IMR-90 (cell line): ENCODE measurements around the gene PAX2. TPM values are rescaled to one million over a fixed set of nuclear protein-coding genes. Genes with fewer than 3 reads are reported as not detected.

ENCODE experiments used
- ATAC-seq: fragments of 200-7000 bp; cut with Tn5 transposase; 2 replicates; pipeline ENCODE4 v1.9.1; 2020; ENCODE audit warnings: low read depth, mild to moderate bottlenecking, moderate library complexity
- BruUV-seq: library from RNA; stranded (reverse); fragments of 400-500 nt; replicated peaks from 2 replicates; lab custom pipeline; 2021; lab: Mats Ljungman, UMichigan
- CTCF ChIA-PET: fragments of 300-600 bp; formaldehyde crosslinking; extraction: SDS; loops from one replicate; lab custom pipeline; 2021; ENCODE audit warnings: antibody characterized with exemption; lab: Yijun Ruan, JAX
- POLR2A ChIA-PET: fragments of 300-600 bp; sonication (Branson Sonifier 250); formaldehyde crosslinking; loops from one replicate; lab custom pipeline; 2022; ENCODE audit warnings: antibody characterized with exemption; ENCODE audit not compliant: unreplicated experiment; lab: Charles Lee
- DNase-seq: peaks from one replicate; pipeline ENCODE4 v3.0.0; 2013
- H2AFZ ChIP-seq: replicated peaks from 2 replicates; pipeline ENCODE3; 2013; ENCODE audit warnings: low read length, mild to moderate bottlenecking; ENCODE audit not compliant: poor library complexity
- H2AK5ac ChIP-seq: 2 replicates; pipeline ENCODE4 v1.6.1; 2013; ENCODE audit warnings: low read depth, low read length, inconsistent platforms
- H2AK9ac ChIP-seq: replicated peaks from 2 replicates; pipeline ENCODE3; 2013; ENCODE audit warnings: mild to moderate bottlenecking, low read depth, low read length, moderate library complexity; ENCODE audit not compliant: poor library complexity
- H2BK120ac ChIP-seq: 2 replicates; pipeline ENCODE4 v1.6.1; 2013; ENCODE audit warnings: low read depth, low read length, inconsistent platforms
- H2BK15ac ChIP-seq: 3 replicates; pipeline ENCODE4 v1.6.1; 2013; ENCODE audit warnings: low read depth, low read length, inconsistent platforms
- H2BK20ac ChIP-seq: 2 replicates; pipeline ENCODE4 v1.6.1; 2013; ENCODE audit warnings: low read depth, mild to moderate bottlenecking, inconsistent platforms, low read length, moderate library complexity
- H2BK5ac ChIP-seq: 2 replicates; pipeline ENCODE4 v1.6.1; 2013; ENCODE audit warnings: mild to moderate bottlenecking, low read depth, low read length, inconsistent platforms; ENCODE audit not compliant: poor library complexity, severe bottlenecking
- H3K14ac ChIP-seq: replicated peaks from 2 replicates; pipeline ENCODE4 v1.6.1; 2013; ENCODE audit warnings: low read depth, low read length, inconsistent platforms
- H3K18ac ChIP-seq: 2 replicates; pipeline ENCODE4 v1.6.1; 2013; ENCODE audit warnings: low read depth, low read length, control low read depth
- H3K23ac ChIP-seq: 2 replicates; pipeline ENCODE4 v1.6.1; 2013; ENCODE audit warnings: low read depth, low read length, inconsistent platforms
- H3K27ac ChIP-seq: 2 replicates; pipeline ENCODE4 v1.5.1; 2013; ENCODE audit warnings: mild to moderate bottlenecking, control low read depth, low read length; ENCODE audit not compliant: insufficient read depth
- H3K27me3 ChIP-seq: 2 replicates; pipeline ENCODE4 v1.6.1; 2013; ENCODE audit warnings: low read length; ENCODE audit not compliant: control insufficient read depth, insufficient read depth
- H3K36me3 ChIP-seq: 2 replicates; pipeline ENCODE4 v1.6.1; 2013; ENCODE audit warnings: low read length, mixed read lengths; ENCODE audit not compliant: control insufficient read depth, insufficient read depth
- H3K4ac ChIP-seq: 2 replicates; pipeline ENCODE4 v1.6.1; 2013; ENCODE audit warnings: low read depth, low read length, inconsistent platforms
- H3K4me1 ChIP-seq: 2 replicates; pipeline ENCODE4 v1.6.1; 2013; ENCODE audit warnings: low read length, mixed read lengths; ENCODE audit not compliant: control insufficient read depth, insufficient read depth
- H3K4me2 ChIP-seq: 2 replicates; pipeline ENCODE4 v1.6.1; 2013; ENCODE audit warnings: low read depth, mild to moderate bottlenecking, control low read depth, low read length, moderate library complexity
- H3K4me3 ChIP-seq: 2 replicates; pipeline ENCODE4 v1.5.1; 2013; ENCODE audit warnings: low read depth, mild to moderate bottlenecking, control low read depth, low read length, moderate library complexity; ENCODE audit not compliant: insufficient read depth
- H3K56ac ChIP-seq: 2 replicates; pipeline ENCODE4 v1.6.1; 2013; ENCODE audit warnings: low read length, inconsistent platforms; ENCODE audit not compliant: insufficient read depth; ENCODE audit errors: extremely low read depth
- H3K79me1 ChIP-seq, 2 experiments: 2 replicates each; pipeline ENCODE4 v1.6.1; 2013; ENCODE audit warnings: low read length in 2 of 2, inconsistent platforms in 1 of 2, low read depth in 1 of 2
- H3K9ac ChIP-seq: 2 replicates; pipeline ENCODE4 v1.6.1; 2013; ENCODE audit warnings: low read depth, low read length, control low read depth
- H3K9me1 ChIP-seq: 2 replicates; pipeline ENCODE4 v1.6.1; 2013; ENCODE audit warnings: low read length, inconsistent platforms; ENCODE audit not compliant: insufficient read depth
- H3K9me3 ChIP-seq: 2 replicates; pipeline ENCODE4 v1.6.1; 2013; ENCODE audit warnings: low read length; ENCODE audit not compliant: control insufficient read depth, insufficient read depth
- H4K20me1 ChIP-seq: 2 replicates; pipeline ENCODE4 v1.6.1; 2013; ENCODE audit warnings: low read length, inconsistent platforms; ENCODE audit not compliant: insufficient read depth
- H4K5ac ChIP-seq: 2 replicates; pipeline ENCODE4 v1.6.1; 2013; ENCODE audit warnings: mild to moderate bottlenecking, low read depth, low read length, control low read depth
- H4K8ac ChIP-seq, 2 experiments: 2 replicates each; pipeline ENCODE4 v1.6.1; 2013; ENCODE audit warnings: low read depth in 2 of 2, low read length in 2 of 2, control low read depth in 1 of 2, inconsistent platforms in 1 of 2
- H4K91ac ChIP-seq: 2 replicates; pipeline ENCODE4 v1.6.1; 2013; ENCODE audit warnings: low read depth, low read length, inconsistent platforms; ENCODE audit not compliant: insufficient read depth
- CEBPB ChIP-seq: IDR thresholded peaks from 2 replicates; pipeline ENCODE4 v1.6.1; 2012; ENCODE audit warnings: low read depth, low read length, improper control_type of control experiment
- CHD1 ChIP-seq: IDR thresholded peaks from 2 replicates; pipeline ENCODE4 v1.6.1; 2012; ENCODE audit warnings: low read depth, low read length, improper control_type of control experiment
- FOS ChIP-seq: fragments of 150-350 bp; IDR thresholded peaks from 2 replicates; pipeline ENCODE4 v1.6.1; 2016; ENCODE audit warnings: low read depth, low read length
- MAFK ChIP-seq: IDR thresholded peaks from 2 replicates; pipeline ENCODE4 v1.6.1; 2012; ENCODE audit warnings: low read depth, low read length, improper control_type of control experiment
- MAZ ChIP-seq: IDR thresholded peaks from 2 replicates; pipeline ENCODE4 v1.6.1; 2012; ENCODE audit warnings: low read depth, mild to moderate bottlenecking, low read length, improper control_type of control experiment, moderate library complexity, borderline replicate concordance
- MXI1 ChIP-seq: IDR thresholded peaks from 2 replicates; pipeline ENCODE4 v1.6.1; 2012; ENCODE audit warnings: low read depth, mild to moderate bottlenecking, low read length, moderate library complexity, borderline replicate concordance
- WGBS, 2 experiments: methylation state at CpG; one replicate each; pipeline versions ENCODE4 v1.1.5 to v1.1.7; 2013; ENCODE audit warnings: missing lambda C conversion rate in 2 of 2; ENCODE audit not compliant: insufficient read length in 1 of 2; ENCODE audit errors: extremely low coverage in 2 of 2; 5-methylcytosine and 5-hydroxymethylcytosine counted together
- dilution Hi-C: fragments of 300-500 bp; cut with HindIII; formaldehyde crosslinking; loops from one replicate; pipeline ENCODE4 v1.14.3; 2018; ENCODE audit warnings: low sequenced_read_pairs; ENCODE audit not compliant: unreplicated experiment
- in situ Hi-C: fragments of 300-500 bp; cut with MboI; formaldehyde crosslinking; loops from 3 replicates; pipeline ENCODE4 v1.14.3; 2019; ENCODE audit warnings: low sequenced_read_pairs, inconsistent platforms, mixed read lengths
- intact Hi-C: fragments of 100-400 bp; cut with micrococcal nuclease; formaldehyde crosslinking; loops from 2 replicates; pipeline ENCODE4 v1.10.0; 2022
- polyA plus RNA-seq, 3 experiments: library from polyadenylated mRNA; depleted of rRNA; stranded (reverse); fragments of >200 nt; gene quantifications; 2 replicates each; pipeline ENCODE4 v1.2.3, GENCODE V29; 2012; ENCODE audit warnings: low replicate concordance in 1 of 3
- total RNA-seq: library from RNA; depleted of rRNA; stranded (reverse); fragments of >200 nt; gene quantifications from 2 replicates; pipeline ENCODE4 v1.2.3, GENCODE V29; 2012

Gene PAX2
- total and polyA plus RNA-seq, 2 of the 4 experiments (the other 2 are of a cell fraction): not detected

DNA sequence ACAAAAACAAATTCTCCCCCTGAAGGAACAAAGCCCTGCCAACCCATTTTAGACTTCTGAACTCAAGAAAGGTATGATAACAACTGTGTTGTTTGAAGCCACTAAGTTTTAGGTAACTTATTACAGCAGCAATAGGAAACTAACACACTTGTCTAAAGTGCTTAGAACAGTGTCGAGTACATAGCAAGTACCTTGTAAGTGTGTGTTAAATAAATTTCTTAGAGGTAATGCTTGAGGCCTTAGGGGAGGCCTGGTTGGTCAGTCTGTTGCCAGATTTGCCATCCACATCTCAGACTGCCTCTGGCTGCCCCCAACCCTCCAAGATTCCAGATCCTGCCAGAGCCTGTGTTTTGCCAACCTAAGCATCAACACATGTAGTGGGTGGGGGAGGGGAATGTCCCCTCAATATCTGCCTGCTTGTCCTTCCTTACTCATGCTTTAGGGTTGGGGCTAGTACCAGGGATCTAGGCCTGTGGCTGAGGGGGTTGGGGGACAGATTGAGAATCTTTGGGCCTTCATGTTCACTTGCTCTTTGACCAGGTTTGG is 27.1 kb upstream of the PAX2 start:
- Histone ChIP-seq H3K56ac (no peak overlapping the region), H4K20me1 (no peaks in the 10 kb centered on the region), H3K4me2 (no peak overlapping the region), H3K4me1 (no peaks in the 10 kb centered on the region), H3K4me3 (no peak overlapping the region), H3K14ac (no peak overlapping the region), H2BK120ac (no peak overlapping the region), H4K8ac (no peak overlapping the region), H2BK5ac (no peak overlapping the region), H2BK15ac (no peak overlapping the region), H2AK9ac (no peak overlapping the region), H2AK5ac (no peak overlapping the region), H3K4ac (no peak overlapping the region), H3K27ac (no peak overlapping the region), H3K18ac (no peak overlapping the region), H2AFZ (no peak overlapping the region), H4K5ac (no peak overlapping the region), H3K23ac (no peak overlapping the region), H3K9ac (no peak overlapping the region), H3K27me3 (peaks cover 57% of the 10 kb centered on the region), H3K9me3 (no peaks in the 10 kb centered on the region), H3K79me1 (no peaks in the 10 kb centered on the region), H4K91ac (no peak overlapping the region), H3K36me3 (no peaks in the 10 kb centered on the region), H2BK20ac (no peak overlapping the region), H3K9me1 (no peaks in the 10 kb centered on the region)
- ChIA-PET CTCF (no interaction called here), POLR2A (no interaction called here)
- WGBS, 2 experiments: no CpG with 5 or more reads among the region's 1 CpG
- in situ Hi-C loops (no loop called here), dilution Hi-C loops (no loop called here), intact Hi-C loops (no loop called here)
- ATAC-seq: no peak
- no peak for DNase-seq
- BruUV-seq: no TSS peak
- TF ChIP-seq MAFK: no peak
- TF ChIP-seq CEBPB: no peak
- no peak for TF ChIP-seq MAZ
- no peak for TF ChIP-seq CHD1
- TF ChIP-seq MXI1: no peak
- no peak for TF ChIP-seq FOS
